Mononuclear cell (primary cell): ENCODE data around the gene URM1. TPM values are rescaled to one million over a fixed set of nuclear protein-coding genes. Genes with fewer than 3 reads are reported as not detected.

ENCODE experiments used
- H3K27me3 ChIP-seq: 2 replicates; pipeline ENCODE4 v1.6.0; 2011; ENCODE audit warnings: low read length, control low read depth; ENCODE audit not compliant: insufficient read depth
- H3K4me1 ChIP-seq: 2 replicates; pipeline ENCODE4 v1.5.1; 2011; ENCODE audit warnings: mild to moderate bottlenecking, low read length, control low read depth; ENCODE audit not compliant: insufficient read depth
- H3K4me3 ChIP-seq: 2 replicates; pipeline ENCODE4 v1.5.1; 2011; ENCODE audit warnings: mild to moderate bottlenecking, low read length, moderate library complexity
- H3K9me3 ChIP-seq: 2 replicates; pipeline ENCODE4 v1.5.1; 2011; ENCODE audit warnings: low read depth, mild to moderate bottlenecking, control low read depth, low read length
- total RNA-seq: library from RNA; depleted of rRNA; stranded (reverse); fragments of >200 nt; gene quantifications from one replicate; pipeline ENCODE4 v1.2.3, GENCODE V29; 2012

Gene URM1
- total RNA-seq, 1 donor: 17.6 TPM

DNA sequence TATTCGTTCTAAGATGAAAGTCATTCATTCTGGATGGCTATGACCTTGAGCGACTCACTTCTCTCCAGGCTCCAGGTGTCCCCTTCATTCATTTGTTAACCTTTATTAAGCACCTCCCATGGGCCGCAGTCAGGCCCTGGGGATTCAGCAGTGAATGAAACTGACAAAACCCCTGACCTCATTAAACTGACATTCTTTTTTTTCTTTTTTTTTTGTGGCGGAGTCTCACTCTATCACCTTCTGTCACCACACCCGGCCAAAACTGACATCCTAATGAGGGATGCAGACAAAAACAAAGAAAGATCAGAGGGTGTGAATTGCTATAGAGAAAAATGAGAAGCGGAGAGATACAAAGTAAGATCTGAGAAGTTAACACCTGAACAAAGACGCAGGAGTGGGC is 68.1 kb downstream of the URM1 start:
- no peaks in the 10 kb centered on the region for H3K27me3 ChIP-seq
- H3K4me3 ChIP-seq: no peak overlapping the region
- peaks cover 7% of the 10 kb centered on the region for H3K4me1 ChIP-seq
- H3K9me3 ChIP-seq: no peaks in the 10 kb centered on the region

Other genes with a start within 250 kb of the URM1 start
- gene PTGES2, start 243.6 kb upstream of the URM1 start, total RNA-seq: 23.7 TPM
- 4.7 TPM for gene LCN2, start 221.9 kb upstream of the URM1 start, total RNA-seq
- gene BBLN, start 211.1 kb upstream of the URM1 start, total RNA-seq: 78.1 TPM
- 26.0 TPM for gene CIZ1, start 179.8 kb upstream of the URM1 start, total RNA-seq
- 1.4 TPM for gene DNM1, start 168.0 kb upstream of the URM1 start, total RNA-seq
- 18.7 TPM for gene GOLGA2, start 95.4 kb upstream of the URM1 start, total RNA-seq
- gene SWI5, start 95.1 kb upstream of the URM1 start, total RNA-seq: 5.8 TPM
- 4.5 TPM for gene TRUB2, start 48.9 kb upstream of the URM1 start, total RNA-seq
- 14.5 TPM for gene COQ4, start 48.5 kb upstream of the URM1 start, total RNA-seq
- 2.1 TPM for gene SLC27A4, start 30.8 kb upstream of the URM1 start, total RNA-seq
- gene CERCAM, start 49.5 kb downstream of the URM1 start, total RNA-seq: 1.8 TPM
- 18.1 TPM for gene ODF2, start 84.6 kb downstream of the URM1 start, total RNA-seq
- 12.7 TPM for gene GLE1, start 133.3 kb downstream of the URM1 start, total RNA-seq
- 200 TPM for gene SPTAN1, start 181.2 kb downstream of the URM1 start, total RNA-seq